ENCODE data around the gene C12orf56.
"Not testable (repeated sequence)": the region's sequence is repeated elsewhere in the genome, so short reads cannot be mapped to it uniquely, and the experiment has no call there.

C12orf56 gene

DNA sequence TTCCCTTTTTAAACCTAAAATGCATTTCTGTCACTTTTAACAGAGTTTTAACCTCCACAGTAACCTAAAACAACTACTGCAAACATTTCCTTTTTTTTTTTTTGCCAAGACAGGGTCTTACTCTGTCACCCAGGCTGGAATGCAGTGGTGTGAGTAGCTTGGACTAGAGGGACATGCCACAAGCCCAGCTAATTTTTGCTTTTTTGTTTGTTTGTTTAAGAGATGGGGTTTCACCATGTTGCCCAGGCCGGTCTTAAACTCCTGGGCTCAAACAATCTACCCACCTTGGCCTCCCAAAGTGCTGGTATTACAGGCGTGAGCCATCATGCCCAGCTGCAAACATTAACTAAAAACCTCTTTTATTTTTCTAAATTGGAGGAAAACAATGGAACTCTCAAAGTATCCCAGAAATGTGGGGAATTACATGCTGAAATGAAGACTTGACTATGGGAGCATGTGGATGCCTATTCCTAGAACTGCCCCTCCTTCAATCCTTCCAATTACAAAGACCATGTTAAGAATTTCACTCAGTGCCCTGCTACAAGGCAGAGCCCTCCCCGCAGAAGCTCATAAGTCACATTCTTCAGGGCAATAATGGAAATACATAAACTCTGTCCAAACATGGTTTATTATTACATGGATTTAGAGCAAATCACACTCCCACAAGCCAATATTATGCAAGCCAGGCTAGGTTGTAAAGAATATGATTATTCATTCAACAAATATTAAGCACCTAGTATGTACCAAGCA is 66.9 kb downstream of the C12orf56 start:
- no peaks in the 10 kb centered on the region for H4K20me1 ChIP-seq
- H3K4me3 ChIP-seq: no peak overlapping the region
- no peaks in the 10 kb centered on the region for H3K27me3 ChIP-seq
- no peak overlapping the region for H3K9ac ChIP-seq
- no peaks in the 10 kb centered on the region for H3K4me1 ChIP-seq
- H3K27ac ChIP-seq: no peak overlapping the region
- no peak overlapping the region for H3K4me2 ChIP-seq
- no peaks in the 10 kb centered on the region for H3K36me3 ChIP-seq
- peaks cover 0 to 8% (median 0%) of the 10 kb centered on the region in 11 experiments; a peak in 1 of 22 replicates for H3K9me3 ChIP-seq (replicated peaks in 1 of 11)
- no peak for TF ChIP-seq Cebpa-rat (IDR thresholded peaks at IDR 0.05)

DNA sequence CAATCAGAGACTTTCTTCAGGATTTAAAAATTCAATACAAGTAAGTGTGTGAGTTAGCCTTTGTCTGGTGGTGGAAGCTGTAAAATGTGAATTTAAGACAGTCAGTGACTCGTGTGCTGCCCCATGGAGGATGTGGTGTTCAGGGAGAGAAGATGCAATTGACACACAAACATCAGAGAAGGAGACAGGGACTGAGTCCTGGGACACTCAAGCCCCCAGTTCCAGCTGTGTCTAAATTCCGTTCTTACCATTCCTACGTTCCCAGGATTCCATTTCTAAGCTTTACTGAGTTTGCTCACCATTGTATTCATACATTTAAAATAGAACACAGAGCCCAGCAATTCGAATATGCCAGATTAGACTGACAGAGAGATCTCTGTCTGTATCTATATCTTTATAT is 67.6 kb downstream of the C12orf56 start:
- TF ChIP-seq Cebpa-rat (IDR thresholded peaks at IDR 0.05): no peak
- Histone ChIP-seq H4K20me1 (no peaks in the 10 kb centered on the region), H3K36me3 (no peaks in the 10 kb centered on the region), H3K27ac (no peak overlapping the region), H3K4me3 (no peak overlapping the region), H3K27me3 (no peaks in the 10 kb centered on the region), H3K4me1 (no peaks in the 10 kb centered on the region), H3K4me2 (no peak overlapping the region), H3K9me3 (replicated peaks in 1 of 11) (peaks cover 0 to 8% (median 0%) of the 10 kb centered on the region in 11 experiments; a peak in 1 of 22 replicates), H3K9ac (no peak overlapping the region)

DNA sequence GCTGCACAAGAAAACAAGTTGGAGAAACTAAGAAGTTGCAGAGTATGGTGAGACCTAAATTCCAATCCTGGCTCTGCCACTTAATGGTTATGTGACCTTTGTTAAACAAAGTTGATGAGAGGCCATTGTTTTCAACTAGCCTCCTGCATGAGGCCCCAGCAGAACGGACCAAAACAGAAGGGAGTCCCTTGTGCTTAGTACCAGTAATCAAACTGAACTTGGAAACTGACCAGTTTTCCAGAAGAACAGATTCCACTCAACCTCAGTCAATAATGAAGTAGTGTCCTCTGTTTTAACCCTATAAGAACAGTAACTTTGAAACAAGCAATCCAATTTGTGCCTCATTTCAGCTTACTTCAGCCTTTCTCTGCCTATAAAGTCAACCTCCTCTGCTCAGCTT is 69.9 kb downstream of the C12orf56 start:
- H3K9me3 ChIP-seq (replicated peaks in 1 of 11): peaks cover 0 to 8% (median 0%) of the 10 kb centered on the region in 11 experiments; a peak in 1 of 22 replicates
- no peaks in the 10 kb centered on the region for H4K20me1 ChIP-seq
- no peak overlapping the region for H3K4me2 ChIP-seq
- H3K9ac ChIP-seq: no peak overlapping the region
- no peaks in the 10 kb centered on the region for H3K36me3 ChIP-seq
- H3K27ac ChIP-seq: no peak overlapping the region
- H3K4me1 ChIP-seq: no peaks in the 10 kb centered on the region
- H3K4me3 ChIP-seq: no peak overlapping the region
- TF ChIP-seq Cebpa-rat (IDR thresholded peaks at IDR 0.05): no peak
- H3K27me3 ChIP-seq: no peaks in the 10 kb centered on the region

DNA sequence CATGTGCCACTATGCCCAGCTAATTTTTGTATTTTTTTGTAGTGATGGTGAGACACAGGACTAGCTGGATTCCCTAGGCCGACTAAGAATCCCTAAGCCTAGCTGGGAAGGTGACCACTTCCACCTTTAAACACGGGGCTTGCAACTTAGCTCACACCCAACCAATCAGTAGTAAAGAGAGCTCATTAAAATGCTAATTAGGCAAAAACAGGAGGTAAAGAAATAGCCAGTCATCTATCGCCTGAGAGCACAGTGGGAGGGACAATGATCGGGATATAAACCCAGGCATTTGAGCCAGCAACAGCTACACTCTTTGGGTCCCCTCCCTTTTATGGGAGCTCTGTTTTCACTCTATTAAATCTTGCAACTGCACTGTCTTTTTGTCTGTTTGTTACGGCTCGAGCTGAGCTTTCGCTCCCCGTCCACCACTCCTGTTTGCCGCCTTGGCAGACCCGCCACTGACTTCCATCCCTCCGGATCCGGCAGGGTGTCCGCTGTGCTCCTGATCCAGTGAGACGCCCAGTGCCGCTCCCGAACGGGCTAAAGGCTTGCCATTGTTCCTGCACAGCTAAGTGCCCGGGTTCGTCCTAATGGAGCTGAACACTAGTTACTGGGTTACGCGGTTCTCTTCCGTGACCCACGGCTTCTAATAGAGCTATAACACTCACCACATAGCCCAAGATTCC is 70.9 kb downstream of the C12orf56 start:
- H3K36me3 ChIP-seq; H3K27me3 ChIP-seq; H3K4me3 ChIP-seq; H3K9ac ChIP-seq; H3K27ac ChIP-seq; H3K4me2 ChIP-seq; H3K4me1 ChIP-seq; H3K9me3 ChIP-seq (replicated peaks in 1 of 11); H4K20me1 ChIP-seq: not testable (repeated sequence)

DNA sequence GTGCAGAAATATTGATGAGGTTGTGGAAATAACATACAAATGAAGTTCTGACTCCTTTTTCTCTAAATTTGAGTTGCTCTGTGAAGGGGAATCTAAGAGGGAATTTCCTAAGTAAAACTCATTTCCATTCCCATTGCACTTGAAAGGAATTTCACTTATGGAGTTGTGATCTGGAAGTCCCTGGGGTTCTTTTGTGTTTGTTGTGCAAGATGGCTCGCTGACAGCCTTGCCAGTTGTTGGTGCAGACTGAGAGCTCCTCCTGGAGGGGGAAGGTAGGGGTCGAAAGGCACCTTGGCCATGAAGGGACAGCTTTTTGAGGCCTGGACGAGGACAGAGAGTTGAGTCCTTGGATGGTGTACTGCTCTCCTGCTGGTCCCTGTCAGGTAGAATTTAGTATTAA is 72.0 kb downstream of the C12orf56 start:
- H3K4me1 ChIP-seq: no peaks in the 10 kb centered on the region
- no peak overlapping the region for H3K4me2 ChIP-seq
- no peaks in the 10 kb centered on the region for H3K27me3 ChIP-seq
- no peak overlapping the region for H3K4me3 ChIP-seq
- no peaks in the 10 kb centered on the region for H3K36me3 ChIP-seq
- peaks cover 0 to 8% (median 0%) of the 10 kb centered on the region in 11 experiments; a peak in 1 of 22 replicates for H3K9me3 ChIP-seq (replicated peaks in 1 of 11)
- no peak overlapping the region for H3K9ac ChIP-seq
- TF ChIP-seq Cebpa-rat (IDR thresholded peaks at IDR 0.05): no peak
- H4K20me1 ChIP-seq: no peaks in the 10 kb centered on the region
- H3K27ac ChIP-seq: no peak overlapping the region

DNA sequence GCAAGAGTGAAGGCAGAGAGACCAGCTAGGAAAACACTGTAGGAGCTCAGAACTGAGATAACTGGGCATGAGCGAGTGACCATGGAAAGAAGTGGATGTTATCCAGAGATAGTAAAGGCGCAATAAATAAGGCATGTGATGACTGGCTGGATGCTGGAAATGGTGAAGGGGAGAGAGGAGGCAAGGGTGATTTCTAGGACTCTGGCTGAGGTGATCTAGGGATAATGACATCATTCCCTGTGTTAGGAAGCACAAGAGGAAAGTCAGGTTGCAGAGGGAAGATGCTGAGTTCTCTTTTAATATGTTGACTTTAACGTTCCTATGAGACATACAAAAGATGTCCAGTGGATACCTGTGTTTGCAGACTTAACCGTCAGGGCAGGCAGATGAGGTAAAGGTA is 78.7 kb downstream of the C12orf56 start:
- Histone ChIP-seq H3K4me2 (no peak overlapping the region), H3K27ac (no peak overlapping the region), H3K4me3 (no peak overlapping the region), H3K9me3 (replicated peaks in 1 of 11) (no peaks in the 10 kb centered on the region), H3K36me3 (no peaks in the 10 kb centered on the region), H3K4me1 (no peaks in the 10 kb centered on the region), H4K20me1 (no peaks in the 10 kb centered on the region), H3K9ac (no peak overlapping the region), H3K27me3 (no peaks in the 10 kb centered on the region)
- TF ChIP-seq Cebpa-rat (IDR thresholded peaks at IDR 0.05): no peak

DNA sequence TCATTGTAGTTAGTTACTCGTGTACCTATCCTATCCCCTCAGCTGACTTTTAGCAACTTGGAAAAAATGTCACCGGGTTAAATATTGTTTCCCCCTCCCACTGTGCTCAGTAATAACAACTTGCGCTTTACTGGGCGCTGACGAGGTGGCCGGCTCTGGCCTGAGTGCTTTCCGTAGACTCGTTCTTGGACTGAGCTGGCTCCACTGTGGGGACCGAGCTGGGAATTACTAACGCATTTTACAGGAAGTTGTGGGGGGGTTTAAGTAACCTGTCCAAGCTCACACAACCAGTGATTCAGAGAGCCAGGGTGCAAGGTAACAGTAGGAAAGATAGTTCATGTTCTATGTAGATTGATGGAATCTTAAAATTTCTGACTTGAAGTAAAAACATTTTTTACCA is 86.0 kb downstream of the C12orf56 start:
- Histone ChIP-seq H3K9me3 (replicated peaks in 1 of 11) (peaks cover 6 to 14% (median 8%) of the 10 kb centered on the region in 11 experiments; a peak in 10 of 22 replicates), H3K4me3 (no peak overlapping the region), H3K27ac (no peak overlapping the region), H4K20me1 (no peaks in the 10 kb centered on the region), H3K27me3 (no peaks in the 10 kb centered on the region), H3K36me3 (no peaks in the 10 kb centered on the region), H3K4me2 (no peak overlapping the region), H3K9ac (no peak overlapping the region), H3K4me1 (peaks cover 0 to 7% (median 0%) of the 10 kb centered on the region in 10 experiments; a peak in 1 of 20 replicates)
- TF ChIP-seq Cebpa-rat (IDR thresholded peaks at IDR 0.05): no peak

DNA sequence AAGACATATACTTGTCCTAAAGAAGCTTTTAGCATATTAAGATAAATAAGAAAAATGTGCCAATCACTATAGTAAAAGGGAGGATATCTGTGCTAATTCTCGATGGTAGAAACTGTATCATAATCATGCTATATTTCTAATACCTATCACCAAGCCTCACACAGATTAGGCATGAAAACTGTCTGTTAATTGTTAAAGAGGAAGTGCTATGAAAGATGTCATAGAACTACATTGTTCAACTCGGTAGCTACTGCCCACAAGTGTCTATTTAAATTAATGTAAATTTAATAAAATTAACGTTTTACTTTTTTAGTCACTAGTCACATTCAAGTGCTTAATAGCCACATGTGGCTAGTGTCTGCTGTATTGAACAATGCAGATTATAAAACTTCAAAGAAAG is 90.9 kb downstream of the C12orf56 start:
- Histone ChIP-seq H3K27ac (no peak overlapping the region), H3K4me2 (no peak overlapping the region), H3K9me3 (replicated peaks in 1 of 11) (peaks cover 6 to 14% (median 8%) of the 10 kb centered on the region in 11 experiments; a peak in 10 of 22 replicates), H4K20me1 (no peaks in the 10 kb centered on the region), H3K36me3 (no peaks in the 10 kb centered on the region), H3K4me1 (peaks cover 0 to 16% (median 1%) of the 10 kb centered on the region in 10 experiments; a peak in 4 of 20 replicates), H3K4me3 (no peak overlapping the region), H3K27me3 (no peaks in the 10 kb centered on the region), H3K9ac (no peak overlapping the region)
- TF ChIP-seq Cebpa-rat (IDR thresholded peaks at IDR 0.05): no peak

DNA sequence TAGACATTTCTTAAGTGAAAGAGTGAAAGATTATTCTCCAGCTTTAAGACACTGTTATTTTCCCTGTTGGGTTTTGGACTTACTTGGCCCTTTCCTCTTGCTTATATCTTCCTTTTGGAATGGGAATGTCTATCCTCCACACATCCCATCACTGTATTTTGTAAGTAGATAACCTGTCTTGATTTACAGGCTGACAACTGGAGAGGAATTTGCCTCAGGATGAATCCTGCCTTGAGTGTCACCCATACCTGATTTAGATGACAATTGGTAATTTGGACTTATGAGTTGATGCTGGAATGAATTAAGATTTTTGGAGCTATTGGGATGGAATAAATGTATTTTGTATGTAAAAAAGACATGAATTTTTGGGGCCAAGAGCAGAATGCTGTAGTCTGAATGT is 94.3 kb downstream of the C12orf56 start:
- no peaks in the 10 kb centered on the region for H3K36me3 ChIP-seq
- H3K27ac ChIP-seq: no peak overlapping the region
- H3K9ac ChIP-seq: no peak overlapping the region
- peaks cover 6 to 13% (median 8%) of the 10 kb centered on the region in 11 experiments; a peak in 10 of 22 replicates for H3K9me3 ChIP-seq (replicated peaks in 1 of 11)
- no peaks in the 10 kb centered on the region for H4K20me1 ChIP-seq
- no peak overlapping the region for H3K4me3 ChIP-seq
- no peak overlapping the region for H3K4me2 ChIP-seq
- no peak for TF ChIP-seq Cebpa-rat (IDR thresholded peaks at IDR 0.05)
- H3K4me1 ChIP-seq: peaks cover 0 to 26% (median 1%) of the 10 kb centered on the region in 10 experiments; a peak in 4 of 20 replicates
- no peaks in the 10 kb centered on the region for H3K27me3 ChIP-seq

All from BLaER1 treated with 17β-estradiol and CSF1 and Interleukin-3, amounts not matched to agents 10 nM and 100 nM (cell line).